GM18520 (cell line): Measurements from ENCODE around the gene POLR3A.
A peak's percentile ranks its signal among the peaks of the same experiment; 100 is the strongest.

Experiments used
- ATAC-seq: cut with Tn5 transposase; IDR thresholded peaks from one replicate; pipeline ENCODE4 v1.9.1; 2021; ENCODE audit not compliant: unreplicated experiment

POLR3A gene

GRCh38 chr10:78047314-78047891 lies 18.1 kb upstream of the POLR3A start:
- ATAC-seq = no peak

DNA sequence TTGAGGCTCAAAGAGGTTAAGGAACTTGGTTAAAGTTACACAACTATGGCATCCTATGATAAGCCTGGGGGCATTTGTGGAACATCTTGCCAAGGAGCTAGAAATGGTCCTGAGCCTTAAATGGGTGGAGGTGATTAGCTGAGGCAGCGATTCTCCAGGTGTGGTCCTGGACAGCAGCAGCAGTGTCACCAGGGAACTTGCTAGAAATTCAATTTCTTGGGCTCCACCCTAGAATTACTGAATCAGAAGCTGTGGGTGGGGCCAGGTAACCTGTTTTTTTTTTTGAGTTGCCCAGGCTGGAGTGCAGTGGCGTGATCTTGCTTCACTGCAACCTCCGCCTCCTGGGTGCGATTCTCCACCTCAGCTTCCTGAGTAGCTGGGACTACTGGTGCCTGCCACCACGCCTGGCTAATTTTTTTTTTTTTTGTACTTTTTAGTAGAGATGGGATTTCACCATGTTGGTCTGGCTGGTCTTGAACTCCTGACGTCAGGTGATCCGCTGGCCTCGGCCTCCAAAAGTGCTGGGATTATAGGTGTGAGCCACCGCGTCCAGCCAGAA lies 17.5 kb upstream of the POLR3A start:
- no peak for ATAC-seq

GRCh38 chr10:78045856-78046255 lies 16.5 kb upstream of the POLR3A start:
- no peak for ATAC-seq

DNA sequence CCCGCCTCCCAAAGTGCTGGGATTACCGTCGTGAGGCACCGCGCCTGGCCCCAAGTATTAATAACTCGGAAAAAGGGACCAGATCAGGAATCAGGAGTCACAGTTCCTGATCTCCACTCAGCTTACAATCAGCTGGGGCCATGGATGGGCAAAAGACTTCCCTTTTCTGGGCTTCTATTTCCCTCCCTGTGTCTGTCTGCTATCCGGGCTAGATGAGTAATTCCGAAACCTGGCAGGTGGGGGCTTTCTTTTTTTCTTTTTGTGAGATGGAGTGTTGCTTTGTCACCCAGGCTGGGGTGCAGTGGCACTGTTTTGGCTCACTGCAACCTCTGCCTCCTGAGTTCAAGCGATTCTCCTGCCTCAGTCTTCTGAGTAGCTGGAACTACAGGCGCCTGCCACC lies 15.9 kb upstream of the POLR3A start:
- peak; percentile 45 for ATAC-seq

DNA sequence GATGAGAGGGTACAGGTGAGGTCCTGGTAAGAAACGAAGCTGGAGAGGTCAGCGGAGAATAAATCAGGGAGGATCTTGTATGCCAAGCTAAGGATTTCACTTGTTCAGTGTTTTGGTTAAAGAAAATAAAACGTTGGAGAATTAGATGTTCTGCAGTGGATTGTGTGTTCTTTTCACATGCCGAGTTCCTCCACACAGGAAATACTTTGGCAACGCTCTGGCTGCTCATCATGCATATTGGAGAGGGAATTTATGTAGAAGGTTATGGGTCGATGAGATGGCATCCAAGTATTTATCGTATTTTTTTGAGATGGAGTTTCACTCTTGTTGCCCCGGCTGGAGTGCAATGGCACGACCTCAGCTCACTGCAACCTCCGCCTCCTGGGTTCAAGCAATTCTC lies 15.4 kb upstream of the POLR3A start:
- no peak for ATAC-seq

- no peak for ATAC-seq
Observed at GRCh38 chr10:78044179-78044578, 14.9 kb upstream of the POLR3A start.

DNA sequence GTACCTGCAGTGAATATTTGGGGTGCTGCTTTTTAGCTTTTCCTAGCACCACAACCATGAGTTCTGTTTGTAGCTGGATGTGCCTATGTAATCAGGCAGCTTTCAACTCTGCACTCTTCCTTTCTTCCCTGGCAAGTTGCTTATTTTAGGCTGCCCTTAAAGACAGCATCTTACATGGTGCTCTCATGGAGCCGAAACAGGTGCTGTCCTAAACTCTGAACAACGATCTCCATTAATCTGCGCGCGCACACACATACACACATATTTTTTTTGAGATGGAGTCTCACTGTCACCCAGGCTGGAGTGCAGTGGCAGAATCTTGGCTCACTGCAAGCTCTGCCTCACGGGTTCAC lies 13.4 kb upstream of the POLR3A start:
- ATAC-seq = no peak

DNA sequence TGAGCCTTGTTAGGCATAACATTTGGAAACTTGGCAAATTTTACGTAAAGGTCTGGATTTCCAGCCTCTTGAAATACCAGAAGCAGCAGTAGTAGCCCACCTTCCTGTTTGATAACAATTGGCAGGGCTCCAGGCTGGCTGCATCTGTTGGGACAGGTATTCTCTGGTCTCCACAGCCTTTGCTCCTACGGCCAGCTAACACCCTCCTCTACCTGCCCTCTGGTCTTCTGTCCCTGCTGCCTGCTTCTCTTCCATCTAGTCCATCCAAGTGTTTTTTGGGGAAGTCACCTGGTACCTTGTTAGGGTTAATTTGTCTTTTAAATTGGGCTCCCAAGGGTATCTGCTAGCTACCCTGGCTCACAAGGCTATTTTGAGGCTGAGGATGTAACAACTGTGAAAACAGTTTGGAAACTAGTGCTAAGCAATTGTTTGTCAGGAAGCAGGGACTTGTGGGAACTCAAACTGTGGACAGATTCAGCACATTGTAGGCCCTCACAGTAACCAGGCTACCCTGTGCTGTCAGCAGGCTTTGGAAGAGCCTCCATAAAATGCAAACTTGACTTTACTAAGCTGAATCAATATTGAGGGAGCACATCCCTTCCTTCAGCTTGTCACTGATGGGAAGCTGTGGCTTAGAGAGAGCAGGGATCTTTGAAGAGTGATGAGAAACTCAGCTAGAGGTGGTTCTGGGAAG lies 12.9 kb upstream of the POLR3A start:
- ATAC-seq = no peak

DNA sequence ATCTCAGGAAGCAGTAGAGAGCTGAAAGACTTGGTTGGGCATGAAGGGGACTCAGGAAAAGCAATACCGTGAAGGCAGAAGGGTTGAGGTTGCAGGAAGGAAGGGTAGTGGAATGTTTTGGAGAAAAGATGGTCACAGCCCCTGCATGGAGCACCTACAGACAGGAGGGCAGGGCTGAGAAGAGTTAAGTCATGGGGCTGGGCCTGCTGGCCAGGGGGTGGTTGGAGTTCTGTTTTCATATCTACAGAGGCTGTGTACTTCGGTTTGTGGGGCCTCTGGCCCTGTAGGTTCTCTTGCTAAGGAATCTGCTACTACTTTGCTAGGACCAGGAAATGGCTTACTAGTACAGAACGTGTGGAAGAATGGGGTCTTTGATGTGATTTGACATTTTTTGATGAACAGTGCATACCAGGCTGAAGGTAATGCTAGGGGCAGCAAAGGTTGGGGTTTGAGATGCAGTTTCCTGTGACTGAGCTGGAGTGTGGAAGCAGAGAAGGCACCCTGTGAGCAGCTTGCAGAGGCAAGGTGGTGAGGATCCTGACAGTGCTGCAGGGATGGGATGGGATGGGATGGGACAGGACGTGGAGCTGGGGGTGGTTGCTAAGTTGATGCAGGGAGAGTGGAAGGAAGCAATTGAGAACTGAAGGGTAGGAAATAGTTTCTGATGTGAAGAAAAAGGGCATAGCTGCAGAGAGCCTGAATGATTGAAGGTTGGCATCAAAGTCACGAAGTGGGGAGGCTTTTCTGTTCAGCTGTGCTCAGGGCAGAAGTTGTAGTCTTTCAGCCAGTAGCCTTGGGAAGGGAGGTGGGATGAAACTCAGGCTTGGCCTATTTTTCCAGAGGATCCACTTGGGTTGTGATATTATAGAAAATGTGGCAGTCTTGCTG lies 12.1 kb upstream of the POLR3A start:
- ATAC-seq = no peak

DNA sequence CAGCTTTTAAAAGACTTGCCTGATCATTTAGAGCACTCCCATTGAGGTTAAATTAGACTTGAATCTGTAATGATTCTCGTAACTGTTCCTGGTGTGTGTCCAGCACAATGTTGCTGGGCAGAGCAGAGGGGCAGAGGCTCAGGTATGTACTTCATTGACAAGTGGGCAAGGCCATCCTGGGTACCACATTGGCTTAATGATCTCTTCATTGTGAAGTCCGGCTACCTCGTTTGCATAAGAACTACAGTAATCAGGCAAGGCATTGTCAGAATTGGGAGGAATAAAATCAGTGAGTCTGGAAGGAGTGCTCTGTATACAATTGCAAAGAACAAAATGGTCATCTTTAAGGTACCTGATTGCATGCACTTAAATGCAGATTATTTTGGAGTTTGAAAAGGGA lies 10.4 kb upstream of the POLR3A start:
- ATAC-seq = no peak

GRCh38 chr10:78038791-78039547 lies 9.7 kb upstream of the POLR3A start:
- no peak for ATAC-seq

- ATAC-seq = no peak
Observed at GRCh38 chr10:78038105-78038504, 8.8 kb upstream of the POLR3A start.

GRCh38 chr10:78035933-78036583 lies 6.7 kb upstream of the POLR3A start:
- ATAC-seq = no peak

- no peak for ATAC-seq
Observed at GRCh38 chr10:78035437-78035836, 6.1 kb upstream of the POLR3A start.

GRCh38 chr10:78035025-78035424 lies 5.7 kb upstream of the POLR3A start:
- no peak for ATAC-seq

DNA sequence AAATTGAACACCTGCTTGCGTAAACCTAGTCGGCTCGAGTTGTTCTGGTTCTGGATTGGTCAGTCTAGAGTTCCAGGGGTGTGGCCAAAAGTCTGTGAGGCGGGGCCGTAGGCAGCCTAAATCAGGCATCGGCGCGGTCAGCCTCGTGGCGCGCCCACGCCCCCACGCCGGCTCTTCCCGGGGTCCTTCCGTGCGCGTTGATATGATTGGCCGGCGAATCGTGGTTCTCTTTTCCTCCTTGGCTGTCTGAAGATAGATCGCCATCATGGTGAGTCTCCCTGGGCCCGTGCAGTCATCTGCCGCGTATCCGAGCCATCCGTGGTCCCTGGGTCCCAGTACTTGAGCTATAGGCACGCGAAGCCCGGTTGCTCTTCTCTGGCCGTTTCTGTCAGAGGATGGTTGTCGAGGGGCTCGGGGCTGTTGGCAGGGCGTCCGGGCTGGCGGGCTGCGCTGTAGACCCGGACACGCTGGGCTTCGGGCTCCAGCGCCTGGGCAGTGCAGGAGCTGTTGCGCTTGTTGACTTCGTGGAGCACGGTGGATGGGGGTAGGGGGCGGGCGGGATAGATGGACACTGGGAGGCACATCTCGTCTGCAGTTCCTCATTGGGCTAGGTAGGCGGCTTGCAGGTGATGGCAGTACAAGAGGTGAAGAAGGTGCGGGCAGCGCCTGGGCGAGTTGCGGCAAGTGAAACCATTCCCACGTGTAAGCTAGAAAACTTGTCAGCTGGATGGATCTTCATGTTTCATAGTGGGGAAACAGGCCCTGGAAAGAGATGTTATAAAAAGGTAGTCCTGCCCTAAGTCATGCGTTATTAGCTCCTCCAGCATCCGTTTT lies 4.5 kb upstream of the POLR3A start, which contains the start of gene RPS24:
RPS24 (plus strand) TSS at position 227 of the 834 bp plus-strand sequence; CDS start at position 266, 39 bp downstream.
- peak; percentile 78 for ATAC-seq

DNA sequence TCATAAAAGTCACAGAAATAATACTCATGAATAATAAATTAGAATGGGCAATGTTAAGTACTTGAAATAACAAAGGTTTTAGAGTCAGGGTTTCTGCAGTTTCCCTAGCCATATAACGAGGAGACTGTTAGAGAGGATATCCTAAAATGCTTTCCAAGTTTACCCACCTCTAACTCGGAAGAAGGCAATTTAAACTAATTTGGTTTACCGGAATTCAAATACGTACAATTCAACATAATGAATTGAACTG lies 4.0 kb upstream of the POLR3A start:
- ATAC-seq = no peak

DNA sequence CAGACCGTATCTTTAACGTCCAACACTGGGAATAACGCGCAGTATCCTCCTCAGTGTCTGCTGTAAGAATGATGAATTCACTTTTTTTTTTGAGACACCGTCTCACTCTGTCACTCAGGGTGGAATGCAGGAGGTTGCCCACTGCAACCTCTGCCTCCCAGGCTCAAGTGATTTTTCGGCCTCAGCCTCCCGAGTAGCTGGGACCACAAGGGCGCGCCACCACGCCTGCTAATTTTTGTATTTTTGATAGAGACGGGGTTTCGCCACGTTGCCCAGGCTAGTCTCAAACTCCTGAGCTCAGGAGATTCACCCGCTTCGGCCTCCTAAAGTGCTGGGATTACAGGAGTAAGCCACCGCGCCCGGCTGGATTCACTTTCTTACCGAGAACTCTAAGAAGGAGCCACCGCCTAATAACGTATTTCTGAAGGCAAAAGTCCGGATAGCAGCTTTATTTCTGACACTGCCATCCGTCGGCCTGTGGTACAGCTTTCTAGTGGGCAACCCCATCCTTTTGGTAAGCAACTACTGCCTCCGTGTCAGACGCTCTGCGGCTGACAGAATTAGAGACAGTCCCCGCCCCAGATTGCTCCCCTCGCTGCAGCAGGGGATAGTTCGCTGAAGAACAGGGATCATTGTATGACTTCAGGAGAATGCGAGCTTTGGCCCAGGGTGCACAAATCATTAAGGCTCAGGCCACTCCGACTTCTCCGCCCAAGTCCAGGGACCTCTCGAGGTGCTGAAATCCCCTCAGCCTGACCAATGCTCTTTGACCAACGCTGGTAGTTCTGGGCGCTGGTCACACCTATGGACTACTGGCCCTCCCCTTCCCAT lies 662 bp downstream of the POLR3A start:
- ATAC-seq = no peak
